Dermis blood vessel endothelial cell (primary cell): ENCODE measurements around the gene ANGPT4. TPM values are rescaled to one million over a fixed set of nuclear protein-coding genes. Genes with fewer than 3 reads are reported as not detected.
"Not testable (repeated sequence)": the region's sequence is repeated elsewhere in the genome, so short reads cannot be mapped to it uniquely, and the experiment has no call there.

Experiments used
- DNase-seq: peaks from one replicate; pipeline ENCODE4 v3.0.0; 2010
- total RNA-seq: library from RNA; depleted of rRNA; stranded (reverse); fragments of >200 nt; gene quantifications from 2 replicates; pipeline ENCODE4 v1.2.3, GENCODE V29; 2014

ANGPT4 gene
- total RNA-seq, 1 donor from 2014 or later: not detected

- DNase-seq: peak; percentile 89
Measured at GRCh38 chr20:844473-845225, 71.5 kb downstream of the ANGPT4 start.

DNA sequence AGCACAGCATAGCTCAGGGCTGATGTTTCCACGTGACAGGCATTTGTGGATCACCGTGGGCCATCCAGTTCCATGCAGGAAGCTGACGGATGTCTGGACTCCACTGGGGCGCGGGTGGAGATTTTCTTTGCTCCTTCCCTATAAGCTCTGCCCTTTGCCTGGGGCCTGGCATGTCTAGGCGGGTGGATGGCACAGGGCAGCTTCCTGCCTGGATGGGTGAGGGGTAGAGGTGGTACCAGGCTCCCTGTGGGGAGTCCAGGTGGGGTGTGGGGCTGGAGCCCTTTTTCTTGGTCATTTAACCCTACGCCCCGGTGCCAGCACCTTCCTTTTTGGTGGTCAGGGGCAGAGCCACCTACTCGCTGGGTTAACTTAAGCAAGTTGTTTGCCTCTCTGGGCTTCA is 72.2 kb downstream of the ANGPT4 start:
- DNase-seq: no peak

DNA sequence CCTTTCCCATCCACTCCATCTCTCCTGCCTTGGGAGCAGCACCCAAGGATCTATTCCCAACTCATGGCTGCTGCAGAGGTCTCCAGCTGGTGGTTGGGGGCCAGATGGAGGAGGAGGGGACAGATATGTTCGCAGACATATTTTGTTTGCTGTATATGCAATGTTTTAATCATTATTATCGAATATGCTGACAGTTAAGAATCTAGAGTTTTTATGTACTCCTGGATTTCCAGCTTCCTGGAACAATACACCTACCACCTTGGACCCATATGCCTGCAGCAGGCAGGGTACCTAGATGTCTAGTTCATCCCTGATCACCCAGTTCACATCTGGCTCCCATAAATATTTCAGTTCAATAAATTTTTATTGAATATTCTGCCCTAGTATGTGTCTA is 73.6 kb downstream of the ANGPT4 start:
- DNase-seq: no peak

DNA sequence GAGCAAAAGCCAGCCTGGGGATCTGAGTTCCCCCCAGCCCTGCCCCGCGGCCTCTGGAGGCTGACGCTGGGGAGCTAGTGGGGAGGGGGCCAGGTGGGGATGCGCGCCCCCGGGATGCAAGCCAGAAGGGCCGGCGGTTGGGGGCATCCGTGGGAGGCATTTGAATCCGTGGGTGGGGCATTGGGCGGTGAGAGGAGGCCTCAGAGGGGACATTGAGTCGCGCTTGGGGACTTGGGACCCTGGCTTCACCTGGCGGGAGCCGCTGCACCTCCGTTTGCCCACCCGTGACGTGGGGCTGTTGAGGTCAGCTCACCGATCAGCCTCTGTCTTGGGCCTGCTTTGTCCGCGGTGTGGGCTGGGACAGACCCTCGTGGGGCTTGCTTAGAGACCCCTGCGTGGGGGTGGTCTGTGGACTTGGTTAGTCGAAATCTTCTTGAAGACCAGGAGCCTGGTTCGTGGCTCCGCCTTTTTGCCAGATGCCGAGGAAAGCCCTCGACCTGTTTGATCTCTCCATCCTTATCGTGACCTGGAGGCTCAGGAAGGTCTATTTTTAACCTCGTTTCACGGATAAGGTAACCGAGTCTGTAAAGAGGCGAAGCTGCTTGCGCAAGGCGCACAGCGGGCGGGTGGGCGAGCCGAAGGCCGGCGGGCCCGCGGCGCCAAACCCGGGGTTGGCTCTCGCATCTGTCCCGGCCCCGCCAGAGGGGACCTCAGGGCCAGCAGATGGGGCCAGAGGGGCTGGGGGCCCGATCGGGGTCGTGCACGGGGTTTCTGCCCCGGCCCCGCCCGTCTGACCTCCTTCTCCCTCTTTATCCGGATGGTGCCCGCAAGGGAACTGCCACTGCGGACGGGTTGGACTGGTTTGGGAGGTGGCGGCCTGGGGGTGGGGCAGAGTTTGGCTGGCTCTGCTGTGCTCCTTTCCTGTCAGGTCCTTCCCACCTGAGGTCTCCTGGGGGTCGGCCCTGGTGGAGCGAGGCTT is 74.3 kb downstream of the ANGPT4 start:
- no peak for DNase-seq

- DNase-seq: no peak
Measured at GRCh38 chr20:840858-841567, 75.1 kb downstream of the ANGPT4 start.

DNA sequence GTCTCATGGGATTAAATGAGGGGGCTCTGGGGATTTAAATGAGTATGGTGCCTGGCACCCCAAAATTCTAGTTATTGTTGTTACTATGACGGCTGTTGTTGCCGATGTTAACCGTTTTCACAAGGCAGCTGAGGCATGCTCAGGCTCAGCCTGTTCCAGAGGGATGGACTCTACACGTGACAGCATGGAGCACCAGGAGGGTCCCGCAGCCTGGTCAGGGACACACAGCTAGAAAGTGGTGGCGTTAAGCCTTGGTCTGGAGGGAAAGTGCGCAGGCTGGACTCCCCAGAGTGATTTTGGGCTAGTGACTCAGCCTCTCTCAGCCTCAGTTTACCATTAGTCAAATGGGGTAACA is 75.7 kb downstream of the ANGPT4 start:
- DNase-seq: no peak

DNA sequence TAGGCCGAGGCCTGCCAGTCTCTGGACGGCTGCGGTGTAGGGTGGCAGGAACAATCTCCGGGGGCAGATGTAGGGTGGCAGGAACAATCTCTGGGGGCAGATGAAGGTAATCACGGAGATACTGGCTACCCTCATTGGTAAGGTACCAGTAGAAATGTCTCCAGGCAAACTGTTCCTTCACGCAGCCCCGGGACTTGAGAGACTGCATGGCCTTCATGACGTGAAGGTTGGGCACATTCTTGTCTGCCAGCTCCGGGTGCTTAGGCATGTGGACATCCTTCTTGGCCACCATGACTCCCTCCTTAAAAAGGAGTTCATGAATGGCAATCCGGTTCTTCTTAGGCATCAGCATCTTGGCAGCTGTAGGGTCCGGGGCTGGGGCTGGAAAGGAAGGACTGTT is 76.5 kb downstream of the ANGPT4 start:
- DNase-seq: no peak

DNA sequence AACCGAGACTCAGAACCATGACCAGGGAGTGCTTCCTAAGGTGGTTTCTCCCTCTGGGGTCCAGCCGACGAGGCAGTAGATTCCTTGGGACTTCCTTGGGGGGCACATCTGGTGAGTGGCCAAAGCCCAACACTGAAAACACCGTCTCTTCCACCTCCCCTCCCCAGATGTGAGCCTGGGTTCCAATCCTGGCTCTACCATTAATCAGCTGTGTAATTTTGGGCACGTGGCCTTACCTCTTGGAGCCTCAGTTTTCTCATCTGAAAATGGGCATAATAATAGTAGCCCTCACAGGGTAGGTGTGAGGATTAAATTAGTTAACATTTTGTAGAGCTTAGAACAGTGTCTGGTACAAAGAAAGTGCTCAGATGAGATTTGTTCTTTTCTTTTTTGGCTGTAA is 77.1 kb downstream of the ANGPT4 start:
- DNase-seq: no peak

DNA sequence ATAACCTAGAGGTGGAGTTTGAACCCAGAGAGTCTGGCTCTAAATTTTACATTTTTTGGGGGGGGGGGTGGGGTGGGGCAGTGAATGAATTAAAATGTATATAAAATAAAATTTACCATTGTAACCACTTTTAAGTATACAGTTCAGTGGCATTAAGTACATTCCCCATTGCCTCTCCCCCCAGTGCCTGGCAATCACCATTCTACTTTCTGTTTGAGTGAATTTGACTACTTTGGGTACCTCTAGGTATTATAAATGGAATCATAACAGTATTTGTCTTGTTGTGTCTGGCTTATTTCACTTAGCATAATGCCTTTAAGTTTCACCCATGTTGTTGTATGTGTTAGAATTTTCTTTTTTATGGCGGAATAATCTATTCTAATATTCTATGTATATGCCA is 79.9 kb downstream of the ANGPT4 start:
- no peak for DNase-seq

- no peak for DNase-seq
Measured at GRCh38 chr20:835608-836045, 80.5 kb downstream of the ANGPT4 start.

DNA sequence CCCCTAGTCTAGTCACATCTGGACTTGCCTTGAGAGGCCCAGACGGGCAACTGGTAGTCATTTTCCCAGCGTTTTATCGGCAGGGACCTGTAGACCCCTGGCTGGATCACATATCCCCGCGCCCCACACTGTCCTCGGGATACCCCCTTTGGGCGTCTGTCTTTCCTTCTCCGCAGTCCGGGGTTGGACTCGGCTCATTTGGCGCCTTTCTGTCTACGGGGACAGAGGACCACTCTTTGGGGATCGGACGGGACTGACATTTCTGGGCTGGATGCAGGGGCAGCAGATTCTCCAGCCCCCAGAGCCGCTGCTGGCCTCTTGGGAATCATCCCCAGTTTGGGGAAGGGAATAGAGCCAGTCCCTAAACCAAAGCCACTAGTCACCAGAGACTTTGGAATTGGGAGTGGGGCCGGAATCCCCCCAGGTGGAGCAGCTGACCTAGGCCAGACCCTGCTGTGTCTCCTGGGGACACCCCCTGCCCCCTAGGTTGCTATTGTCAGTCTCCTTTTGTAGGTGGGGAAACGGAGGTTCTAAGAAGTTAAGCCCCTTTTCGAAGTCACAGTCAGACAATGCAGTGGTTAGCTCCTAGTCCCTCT is 81.9 kb downstream of the ANGPT4 start:
- no peak for DNase-seq

DNA sequence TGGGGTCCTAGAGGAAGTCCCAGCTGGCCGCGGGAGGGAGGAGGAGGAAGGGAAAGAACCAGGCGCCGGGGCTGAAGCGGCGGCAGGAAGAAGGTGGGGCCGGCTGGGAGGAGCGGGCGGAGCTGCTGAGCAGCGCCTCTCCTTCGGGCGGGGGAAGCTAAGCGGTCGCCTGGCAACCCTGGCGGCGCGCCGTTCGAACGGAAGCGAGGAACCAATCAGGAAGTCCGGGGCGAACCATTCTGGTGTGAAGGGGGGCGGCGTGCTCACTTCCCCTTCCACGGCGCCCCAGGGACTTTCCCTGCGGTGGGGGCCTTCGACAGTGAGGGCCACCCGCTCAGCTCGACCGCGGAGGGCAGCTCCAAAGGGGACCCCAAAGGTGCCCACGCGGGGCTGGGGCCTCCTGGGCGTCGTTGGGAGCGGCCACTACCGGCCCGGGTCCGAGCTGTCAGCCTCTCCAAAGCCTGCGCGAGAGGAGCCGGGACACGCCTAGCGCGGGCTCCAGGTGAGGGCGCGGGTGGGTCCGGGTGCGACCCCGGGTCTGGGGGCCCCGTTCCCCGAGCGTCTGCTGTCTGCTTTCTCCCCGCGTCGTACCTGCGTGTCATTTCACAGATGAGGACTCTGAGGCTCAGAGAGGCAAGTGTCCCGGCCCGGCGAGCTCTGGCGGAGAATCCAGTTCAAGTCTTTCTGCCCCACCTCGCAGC is 82.5 kb downstream of the ANGPT4 start, which contains the start of gene FAM110A:
TSS of gene FAM110A (plus strand) at position 266 of the 701 bp plus-strand sequence. CDS start 11,090 bp downstream, outside the sequence.
- peak; percentile 93 for DNase-seq

- no peak for DNase-seq
Measured at GRCh38 chr20:833121-833449, 83.0 kb downstream of the ANGPT4 start.

- DNase-seq: no peak
Measured at GRCh38 chr20:831956-832355, 84.2 kb downstream of the ANGPT4 start.

DNA sequence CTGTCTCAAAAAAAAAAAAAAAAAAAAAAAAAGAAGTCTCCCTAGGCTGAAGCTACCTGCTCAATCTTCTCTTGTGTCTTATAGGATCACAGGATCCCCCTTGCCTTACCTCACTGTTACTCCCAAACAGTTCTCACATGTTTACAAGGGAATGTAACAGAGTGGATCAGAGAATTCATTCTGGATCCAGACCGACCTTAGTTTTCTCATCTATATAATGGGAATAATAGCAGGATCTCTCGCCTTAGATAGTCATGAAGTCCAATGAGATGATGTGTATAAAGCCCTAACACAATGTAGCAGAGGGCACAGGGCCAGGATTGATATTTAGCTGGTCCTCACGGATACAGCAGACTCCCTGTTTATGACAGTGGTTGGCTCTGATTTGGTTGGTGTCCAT is 84.9 kb downstream of the ANGPT4 start:
- DNase-seq: no peak

DNA sequence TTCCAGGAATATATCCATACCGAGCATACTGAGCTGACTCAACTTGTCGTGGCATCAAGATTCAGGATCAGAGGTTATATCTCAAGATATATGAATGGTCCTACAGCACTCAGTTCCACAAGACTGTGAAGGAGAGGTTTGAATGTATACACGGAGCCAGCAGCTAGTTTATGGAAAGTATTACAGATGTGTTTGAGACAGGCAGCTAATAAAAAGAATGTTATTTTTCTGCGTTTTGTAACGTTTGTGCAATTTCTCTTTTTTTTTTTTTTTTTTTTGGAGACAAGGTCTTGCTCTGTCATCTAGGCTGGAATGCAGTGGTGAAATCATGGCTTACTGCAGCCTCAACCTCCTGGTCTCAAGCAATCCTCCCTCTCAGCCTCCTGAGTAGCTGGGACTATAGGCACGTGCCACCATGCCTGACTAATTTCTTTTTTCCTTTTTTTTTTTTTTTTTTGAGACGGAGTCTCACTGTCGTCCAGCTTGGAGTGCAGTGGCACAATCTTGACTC is 86.1 kb downstream of the ANGPT4 start:
- no peak for DNase-seq

DNA sequence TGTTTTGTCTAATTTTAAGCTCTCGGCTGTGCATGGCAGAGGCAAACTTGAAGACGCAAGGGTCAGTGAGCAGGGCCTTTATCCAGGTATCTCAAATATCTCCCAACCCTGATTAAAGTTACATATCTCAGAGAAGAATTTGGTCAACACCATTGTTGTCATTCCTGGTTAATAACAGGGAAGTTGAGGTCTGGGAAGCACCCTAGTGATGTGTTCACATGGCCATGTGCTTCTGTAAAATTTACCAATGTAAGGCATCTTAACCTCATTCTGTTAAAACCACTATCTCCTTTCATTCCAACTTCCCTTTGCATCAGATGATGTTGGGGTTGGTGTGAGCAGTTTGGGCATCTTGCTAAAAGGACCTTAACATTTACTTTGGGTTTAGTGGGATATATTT is 86.6 kb downstream of the ANGPT4 start:
- no peak for DNase-seq

DNA sequence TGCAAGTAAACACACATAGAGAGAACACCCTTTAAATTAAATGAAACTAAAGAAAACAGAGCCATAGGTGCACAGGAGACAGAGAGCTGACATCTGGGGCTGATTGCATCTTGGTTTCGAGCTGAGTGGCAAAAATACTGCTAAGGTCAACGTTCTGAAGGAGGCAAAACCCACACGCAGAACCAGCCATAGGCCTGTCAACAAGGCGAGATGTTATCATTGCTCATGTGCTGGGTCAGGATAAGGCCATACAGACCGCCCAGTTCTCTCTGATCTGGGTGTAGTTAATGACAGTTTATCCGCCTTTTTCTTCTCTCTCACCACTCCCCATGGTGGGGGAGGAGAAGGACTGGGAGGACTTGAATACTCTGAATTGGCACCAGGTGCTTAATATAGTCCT is 87.1 kb downstream of the ANGPT4 start:
- no peak for DNase-seq

DNA sequence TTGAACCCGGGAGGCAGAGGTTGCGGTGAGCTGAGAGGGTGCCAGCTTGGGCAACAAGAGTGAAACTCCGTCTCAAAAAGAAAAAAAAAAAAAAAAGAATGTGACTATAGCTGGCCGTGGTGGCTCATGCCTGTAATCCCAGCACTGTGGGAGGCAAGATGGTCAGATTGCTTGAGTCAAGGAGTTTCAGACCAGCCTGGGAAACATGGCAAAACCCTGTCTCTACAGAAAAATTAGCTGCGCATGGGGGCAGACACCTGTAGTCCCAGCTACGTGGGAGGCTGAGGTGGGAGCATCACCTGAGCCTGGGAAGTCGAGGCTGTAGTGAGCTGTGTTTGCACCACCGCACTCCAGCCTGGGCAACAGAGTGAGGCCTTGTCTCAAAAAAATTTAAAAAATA is 88.2 kb downstream of the ANGPT4 start:
- DNase-seq: not testable (repeated sequence)

DNA sequence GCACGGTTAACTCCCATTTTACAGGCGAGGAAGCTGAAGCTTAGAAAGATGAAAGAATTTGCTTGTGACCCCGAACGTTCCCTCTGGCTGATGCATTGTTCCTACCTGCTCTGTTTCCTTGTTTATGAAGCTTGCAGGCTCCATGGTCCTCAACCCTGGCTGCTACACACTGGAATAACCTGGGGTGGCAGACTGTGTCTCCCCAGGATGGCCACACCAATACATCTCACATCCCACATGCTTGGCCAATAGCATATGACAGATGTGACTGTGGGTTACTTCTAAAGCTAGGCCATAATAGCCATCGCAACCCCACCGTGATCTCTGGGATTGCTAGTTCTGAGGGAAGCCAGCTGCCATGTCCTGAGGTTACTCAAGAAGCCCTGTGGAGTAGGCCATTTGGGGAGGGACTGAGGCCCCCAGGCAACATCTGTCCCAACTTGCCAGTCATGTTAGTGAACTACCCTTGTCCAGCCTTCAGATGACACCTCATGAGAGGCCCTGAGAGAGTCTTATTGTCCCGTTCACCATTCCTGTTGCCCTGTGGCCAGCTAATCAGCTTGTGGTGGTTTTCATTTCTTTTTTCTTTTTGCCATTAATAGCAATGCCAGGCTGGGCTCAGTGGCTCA is 89.3 kb downstream of the ANGPT4 start:
- no peak for DNase-seq

GRCh38 chr20:825710-826421 is 90.3 kb downstream of the ANGPT4 start:
- DNase-seq: no peak
